ENCODE data around the gene LRCH3. TPM values are rescaled to one million over a fixed set of nuclear protein-coding genes. Genes with fewer than 3 reads are reported as not detected.
A peak's percentile ranks its signal among the peaks of the same experiment; 100 is the strongest.

LRCH3 gene
- total RNA-seq, 2 experiments from 2014 or later, result 43.6 to 77.5 TPM

- Mint-ChIP-seq H3K27me3 (no peaks in the 10 kb centered on the region), H3K4me3 (peak overlapping the region; percentile 97), H3K27ac (peak overlapping the region; percentile 96), H3K9me3 (ENCODE audit: low read depth) (no peaks in the 10 kb centered on the region), H3K4me1 (peaks cover 54% of the 10 kb centered on the region), H3K36me3 (ENCODE audit: low read depth) (peaks cover 5% of the 10 kb centered on the region)
- POLR2A ChIA-PET, result interaction anchor here (1.5 kb wide), 1 partner anchor 43 kb away, joined by 3 read pairs; the partner anchor contains the start of gene FYTTD1
- CTCF ChIA-PET, result interaction anchor here (1.7 kb wide), 3 partner anchors 9 to 39 kb away, joined by 4 to 10 read pairs (median 7); no protein-coding TSS in a partner anchor
- ATAC-seq (peak; percentile 33), DNase-seq (peak; percentile 68)
- intact Hi-C loops (cut with DNase I, micrococcal nuclease), result loop anchor here (1.0 to 5.0 kb wide), 8 partner anchors 40 to 1080 kb away; partner anchors contain the start of genes CEP19 (in 1 of the 2), FYTTD1 (in 1 of the 2), PIGX (in 1 of the 2) and RUBCN (in 1 of the 2)
Measured at GRCh38 chr3:197791892-197792647, 1.0 kb downstream of the LRCH3 start.

DNA sequence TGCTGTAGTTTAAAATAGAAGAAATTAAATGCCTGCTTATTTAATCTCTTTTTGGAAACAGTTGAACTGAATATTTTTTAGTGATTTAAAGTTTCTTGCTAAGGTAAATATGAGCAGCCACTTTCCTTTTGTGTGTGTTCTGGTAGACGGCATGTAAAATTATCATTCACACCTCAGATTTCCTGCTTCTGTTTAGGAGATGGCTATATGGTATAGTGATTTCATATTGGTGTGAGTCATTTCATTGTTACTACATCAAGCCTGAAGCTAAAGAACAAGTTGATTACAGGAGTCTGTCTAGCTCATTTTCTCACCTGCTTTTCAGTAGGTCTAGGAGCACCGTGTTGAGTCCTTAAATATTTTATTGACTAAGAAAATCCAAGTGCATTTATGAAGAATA, 2.2 kb downstream of the LRCH3 start:
- DNase-seq, result no peak
- Mint-ChIP-seq H3K9me3 (ENCODE audit: low read depth) (no peaks in the 10 kb centered on the region), H3K36me3 (ENCODE audit: low read depth) (peaks cover 5% of the 10 kb centered on the region), H3K27me3 (no peaks in the 10 kb centered on the region), H3K4me3 (peak overlapping the region; percentile 97), H3K4me1 (peaks cover 56% of the 10 kb centered on the region), H3K27ac (peak overlapping the region; percentile 51)
- ChIA-PET POLR2A (interaction anchor here (1.0 kb wide), 1 partner anchor 53 kb away, joined by 3 read pairs; no protein-coding TSS in a partner anchor), CTCF (interaction anchor here (0.9 to 1.7 kb wide), 4 partner anchors 9 to 40 kb away, joined by 3 to 7 read pairs (median 4); no protein-coding TSS in a partner anchor)
- intact Hi-C loops (cut with DNase I, micrococcal nuclease), result loop anchor here (1.0 to 5.0 kb wide), 7 partner anchors 9 to 1081 kb away; partner anchors contain the start of genes CEP19 (in 1 of the 2), PIGX (in 1 of the 2) and RUBCN (in 1 of the 2)
- peak; percentile 72 for ATAC-seq

GRCh38 chr3:197794115-197794514, 3.1 kb downstream of the LRCH3 start:
- CTCF ChIA-PET, result interaction anchor here (0.5 to 1.7 kb wide), 4 partner anchors 8 to 95 kb away, joined by 3 to 7 read pairs (median 4); no protein-coding TSS in a partner anchor

GRCh38 chr3:197795200-197795599, 4.1 kb downstream of the LRCH3 start:
- ChIA-PET CTCF (no interaction called here), POLR2A (no interaction called here)
- Mint-ChIP-seq H3K36me3 (ENCODE audit: low read depth) (peaks cover 5% of the 10 kb centered on the region), H3K4me3 (no peak overlapping the region), H3K27ac (no peak overlapping the region), H3K27me3 (no peaks in the 10 kb centered on the region), H3K4me1 (peaks cover 63% of the 10 kb centered on the region), H3K9me3 (ENCODE audit: low read depth) (no peaks in the 10 kb centered on the region)
- no peak for ATAC-seq
- intact Hi-C loops (cut with DNase I, micrococcal nuclease), result no loop called here
- no peak for DNase-seq

More at GRCh38 chr3:197794115-197794514, 3.1 kb downstream of the LRCH3 start:
- no peaks in the 10 kb centered on the region for H3K9me3 Mint-ChIP-seq (ENCODE audit: low read depth)
- no peak overlapping the region for H3K4me3 Mint-ChIP-seq
- H3K27ac Mint-ChIP-seq, result no peak overlapping the region
- intact Hi-C loops (cut with DNase I, micrococcal nuclease), result loop anchor here (5.0 kb wide), 3 partner anchors 42 to 1082 kb away; partner anchors contain the start of genes CEP19 (in 1 of the 2) and PIGX (in 1 of the 2)
- peaks cover 5% of the 10 kb centered on the region for H3K36me3 Mint-ChIP-seq (ENCODE audit: low read depth)
- peaks cover 65% of the 10 kb centered on the region for H3K4me1 Mint-ChIP-seq
- H3K27me3 Mint-ChIP-seq, result no peaks in the 10 kb centered on the region
- no peak for DNase-seq
- POLR2A ChIA-PET, result no interaction called here
- ATAC-seq, result no peak

GRCh38 chr3:197796087-197796486, 5.0 kb downstream of the LRCH3 start:
- Mint-ChIP-seq H3K4me3 (no peak overlapping the region), H3K27me3 (no peaks in the 10 kb centered on the region), H3K36me3 (ENCODE audit: low read depth) (peaks cover 5% of the 10 kb centered on the region), H3K9me3 (ENCODE audit: low read depth) (no peaks in the 10 kb centered on the region), H3K27ac (peak overlapping the region; percentile 11), H3K4me1 (peaks cover 67% of the 10 kb centered on the region)
- ChIA-PET POLR2A (no interaction called here), CTCF (interaction anchor here (1.0 to 1.3 kb wide), 2 partner anchors 13 to 43 kb away, joined by 4 to 8 read pairs; no protein-coding TSS in a partner anchor)
- intact Hi-C loops (cut with DNase I, micrococcal nuclease), result no loop called here
- no peak for ATAC-seq
- DNase-seq, result no peak

- no peaks in the 10 kb centered on the region for H3K9me3 Mint-ChIP-seq (ENCODE audit: low read depth)
- no peaks in the 10 kb centered on the region for H3K27me3 Mint-ChIP-seq
- no peak for ATAC-seq
- H3K4me3 Mint-ChIP-seq, result no peak overlapping the region
- CTCF ChIA-PET, result no interaction called here
- H3K4me1 Mint-ChIP-seq, result peaks cover 80% of the 10 kb centered on the region
- POLR2A ChIA-PET, result no interaction called here
- no peak overlapping the region for H3K27ac Mint-ChIP-seq
- intact Hi-C loops (cut with DNase I, micrococcal nuclease), result no loop called here
- peaks cover 5% of the 10 kb centered on the region for H3K36me3 Mint-ChIP-seq (ENCODE audit: low read depth)
- DNase-seq, result no peak
Measured at GRCh38 chr3:197798863-197799262, 7.8 kb downstream of the LRCH3 start.

DNA sequence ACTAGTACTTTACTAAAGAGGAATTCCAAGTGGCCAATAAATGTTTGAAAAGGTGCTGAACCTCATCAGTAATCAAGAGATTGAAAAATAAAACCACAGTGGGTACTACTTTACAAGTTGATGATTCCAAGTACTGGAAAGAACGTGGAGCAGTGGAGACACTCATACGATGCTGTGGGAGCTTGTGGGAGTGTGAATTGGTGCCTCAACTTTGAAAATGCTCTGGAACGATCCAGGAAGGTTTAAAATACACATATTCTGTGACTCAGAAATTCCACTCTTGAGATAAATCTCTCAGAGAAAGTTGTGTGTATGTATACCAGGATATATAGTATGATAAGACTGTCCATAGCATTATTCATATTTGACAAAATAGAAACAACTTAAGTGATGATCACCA, 9.3 kb downstream of the LRCH3 start:
- ChIA-PET CTCF (interaction anchor here (0.6 to 2.2 kb wide), 4 partner anchors 9 to 88 kb away, joined by 3 to 10 read pairs (median 6); partner anchors contain the start of gene LRCH3), POLR2A (no interaction called here)
- Mint-ChIP-seq H3K36me3 (ENCODE audit: low read depth) (peaks cover 7% of the 10 kb centered on the region), H3K27me3 (no peaks in the 10 kb centered on the region), H3K4me3 (no peak overlapping the region), H3K9me3 (ENCODE audit: low read depth) (no peaks in the 10 kb centered on the region), H3K4me1 (peaks cover 66% of the 10 kb centered on the region), H3K27ac (no peak overlapping the region)
- ATAC-seq (no peak), DNase-seq (no peak)
- intact Hi-C loops (cut with DNase I, micrococcal nuclease), result no loop called here

DNA sequence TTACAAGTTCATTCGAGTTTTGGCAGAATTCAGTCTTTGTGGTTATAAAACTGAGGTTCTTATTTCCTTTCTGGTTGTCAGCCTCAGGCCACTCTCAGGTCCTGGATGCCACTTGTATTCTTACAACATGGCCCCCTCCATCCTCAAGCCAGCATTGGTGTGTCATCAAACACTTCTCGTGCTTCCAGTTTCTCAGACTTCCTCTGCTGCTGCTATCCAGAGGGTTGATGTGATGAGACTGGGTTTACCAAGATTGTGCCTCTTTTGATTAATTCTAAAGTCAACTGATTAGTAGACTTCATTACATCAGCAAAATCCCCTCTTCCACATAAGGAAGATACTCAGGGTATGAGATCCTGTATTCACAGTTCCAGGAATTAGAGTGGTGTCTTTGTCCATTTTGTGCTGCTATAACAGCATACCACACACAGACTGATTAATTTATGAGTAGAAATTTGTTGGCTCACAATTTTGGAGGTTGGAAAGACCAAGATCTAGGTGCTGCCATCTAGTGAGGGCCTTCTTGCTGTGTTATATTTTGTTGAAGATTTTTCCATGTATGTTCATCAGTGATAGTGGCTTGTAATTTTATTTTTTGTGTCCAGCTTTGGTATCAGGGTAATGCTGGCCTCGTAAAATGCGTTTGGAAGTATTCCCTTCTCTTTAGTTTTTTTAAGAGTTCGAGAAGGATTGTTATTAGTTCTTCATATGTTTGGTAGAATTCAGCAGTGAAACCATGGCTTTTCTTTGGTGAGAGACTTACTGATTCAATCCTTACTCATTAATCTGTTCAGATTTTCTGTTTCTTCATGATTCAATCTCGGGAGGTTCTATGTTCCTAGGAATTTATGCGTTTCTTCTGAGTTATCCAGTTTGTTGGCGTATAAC, 11.1 kb downstream of the LRCH3 start:
- DNase-seq, result peak; percentile 48
- H3K4me3 Mint-ChIP-seq, result no peak overlapping the region
- ChIA-PET POLR2A (no interaction called here), CTCF (interaction anchor here (0.8 to 2.7 kb wide), 8 partner anchors 9 to 90 kb away, joined by 3 to 10 read pairs (median 4); partner anchors contain the start of gene LRCH3)
- ATAC-seq, result peak; percentile 65
- H3K4me1 Mint-ChIP-seq, result peaks cover 52% of the 10 kb centered on the region
- H3K27ac Mint-ChIP-seq, result peak overlapping the region; percentile 9
- peaks cover 4% of the 10 kb centered on the region for H3K36me3 Mint-ChIP-seq (ENCODE audit: low read depth)
- intact Hi-C loops (cut with DNase I, micrococcal nuclease), result loop anchor here (1.0 kb wide), 3 partner anchors 9 to 203 kb away; partner anchors contain the start of gene FYTTD1 (in 1 of the 2)
- H3K9me3 Mint-ChIP-seq (ENCODE audit: low read depth), result no peaks in the 10 kb centered on the region
- H3K27me3 Mint-ChIP-seq, result no peaks in the 10 kb centered on the region

- H3K4me1 Mint-ChIP-seq, result peaks cover 53% of the 10 kb centered on the region
- intact Hi-C loops (cut with DNase I, micrococcal nuclease), result loop anchor here (1.0 kb wide), 3 partner anchors 10 to 204 kb away; partner anchors contain the start of gene FYTTD1 (in 1 of the 2)
- CTCF ChIA-PET, result interaction anchor here (0.9 to 2.7 kb wide), 6 partner anchors 10 to 203 kb away, joined by 3 to 7 read pairs (median 4); no protein-coding TSS in a partner anchor
- POLR2A ChIA-PET, result no interaction called here
- no peak for DNase-seq
- H3K4me3 Mint-ChIP-seq, result no peak overlapping the region
- peaks cover 6% of the 10 kb centered on the region for H3K36me3 Mint-ChIP-seq (ENCODE audit: low read depth)
- no peaks in the 10 kb centered on the region for H3K9me3 Mint-ChIP-seq (ENCODE audit: low read depth)
- H3K27ac Mint-ChIP-seq, result no peak overlapping the region
- ATAC-seq, result peak; percentile 25
- H3K27me3 Mint-ChIP-seq, result no peaks in the 10 kb centered on the region
Measured at GRCh38 chr3:197802779-197803459, 11.9 kb downstream of the LRCH3 start.

GRCh38 chr3:197804511-197804910, 13.5 kb downstream of the LRCH3 start:
- H3K27ac Mint-ChIP-seq, result no peak overlapping the region
- H3K4me3 Mint-ChIP-seq, result no peak overlapping the region

More at GRCh38 chr3:197804511-197804910, 13.5 kb downstream of the LRCH3 start:
- CTCF ChIA-PET, result interaction anchor here (1.6 to 1.8 kb wide), 2 partner anchors 38 to 205 kb away, joined by 5 read pairs; no protein-coding TSS in a partner anchor
- Mint-ChIP-seq H3K9me3 (ENCODE audit: low read depth) (no peaks in the 10 kb centered on the region), H3K36me3 (ENCODE audit: low read depth) (peaks cover 6% of the 10 kb centered on the region), H3K4me1 (peaks cover 56% of the 10 kb centered on the region), H3K27me3 (no peaks in the 10 kb centered on the region)
- DNase-seq (no peak), ATAC-seq (no peak)
- POLR2A ChIA-PET, result no interaction called here
- intact Hi-C loops (cut with DNase I, micrococcal nuclease), result no loop called here
